ENCODE measurements around the gene NAA60. TPM values are rescaled to one million over a fixed set of nuclear protein-coding genes. Genes with fewer than 3 reads are reported as not detected.

The NAA60 gene
- total and polyA plus RNA-seq, 2 of the 13 experiments (the other 11 are each of a cell fraction or from before 2014, with no cell fraction given) = 14.7 to 32.0 TPM

GRCh38 chr16:3454631-3455147 is 11.2 kb downstream of the NAA60 start (continued):
- no peak for TF ChIP-seq ZNF512 (CRISPR knock-in tag; IDR thresholded peaks at IDR 0.05)
- no peak for TF ChIP-seq HHEX (CRISPR knock-in tag; IDR thresholded peaks at IDR 0.05)
- no peak for TF ChIP-seq ZNF275 (CRISPR knock-in tag; IDR thresholded peaks at IDR 0.05; ENCODE audit: borderline replicate concordance)
- TF ChIP-seq ATF1 (CRISPR knock-in tag; IDR thresholded peaks at IDR 0.05) = no peak
- TF ChIP-seq ZNF879 (CRISPR knock-in tag; IDR thresholded peaks at IDR 0.05) = no peak
- TF ChIP-seq KDM4B (CRISPR knock-in tag; IDR thresholded peaks at IDR 0.05) = no peak
- TF ChIP-seq ZNF264 (CRISPR knock-in tag; IDR thresholded peaks at IDR 0.05) = no peak
- TF ChIP-seq ZNF121 (CRISPR knock-in tag; IDR thresholded peaks at IDR 0.05) = no peak
- no peak for TF ChIP-seq KDM5B (CRISPR knock-in tag; IDR thresholded peaks at IDR 0.05; ENCODE audit: borderline replicate concordance)
- no peak for TF ChIP-seq SATB2 (CRISPR knock-in tag; IDR thresholded peaks at IDR 0.05)
- no peak for TF ChIP-seq HNF1B (CRISPR knock-in tag; IDR thresholded peaks at IDR 0.05)
- TF ChIP-seq ZNF777 (CRISPR knock-in tag; IDR thresholded peaks at IDR 0.05) = no peak
- TF ChIP-seq ETV5 (CRISPR knock-in tag; IDR thresholded peaks at IDR 0.05; ENCODE audit: borderline replicate concordance) = no peak
- TF ChIP-seq ZNF350 (CRISPR knock-in tag; IDR thresholded peaks at IDR 0.05; ENCODE audit: borderline replicate concordance, low read depth) = no peak
- TF ChIP-seq ARID4A (CRISPR knock-in tag; IDR thresholded peaks at IDR 0.05; ENCODE audit: borderline replicate concordance) = peak; percentile 11; the same call in 1 of the 2 replicates
- no peak for TF ChIP-seq HNF1A (IDR thresholded peaks at IDR 0.05; ENCODE audit: low read depth)
- 0 out of 2 replicates have a peak, but pooled peaks have one; percentile 13 for TF ChIP-seq HNF1A (CRISPR knock-in tag; IDR thresholded peaks at IDR 0.05; ENCODE audit: borderline replicate concordance)
